H9 (cell line): Measurements from ENCODE around the gene PI16. TPM values are rescaled to one million over a fixed set of nuclear protein-coding genes. Genes with fewer than 3 reads are reported as not detected.

ENCODE experiments used
- DNase-seq: peaks from one replicate; pipeline ENCODE4 v3.0.0-alpha.2; 2017
- H2AFZ ChIP-seq: one replicate; pipeline ENCODE4 v1.6.1; 2013; ENCODE audit warnings: mild to moderate bottlenecking, low read length, control low read depth, moderate library complexity
- H2AK5ac ChIP-seq: 2 replicates; pipeline ENCODE4 v1.6.1; 2013; ENCODE audit warnings: low read length, control low read depth, mixed read lengths; ENCODE audit not compliant: insufficient read length
- H2BK120ac ChIP-seq: one replicate; pipeline ENCODE4 v1.6.1; 2013; ENCODE audit warnings: low read depth, mild to moderate bottlenecking, low read length, control low read depth, inconsistent platforms; ENCODE audit not compliant: poor library complexity, severe bottlenecking
- H2BK12ac ChIP-seq: 2 replicates; pipeline ENCODE4 v1.6.1; 2013; ENCODE audit warnings: low read length, control low read depth, mixed read lengths, low read depth; ENCODE audit not compliant: insufficient read length
- H2BK15ac ChIP-seq: 2 replicates; pipeline ENCODE4 v1.6.1; 2013; ENCODE audit warnings: low read depth, low read length, control low read depth
- H2BK20ac ChIP-seq: one replicate; pipeline ENCODE4 v1.6.1; 2013; ENCODE audit warnings: low read depth, mild to moderate bottlenecking, low read length, control low read depth, inconsistent platforms; ENCODE audit not compliant: poor library complexity, severe bottlenecking
- H2BK5ac ChIP-seq: 2 replicates; pipeline ENCODE4 v1.6.1; 2013; ENCODE audit warnings: low read length, control low read depth, mixed read lengths; ENCODE audit not compliant: insufficient read length
- H3K14ac ChIP-seq: 2 replicates; pipeline ENCODE4 v1.6.1; 2013; ENCODE audit warnings: low read length, control low read depth; ENCODE audit not compliant: insufficient read depth
- H3K18ac ChIP-seq: 2 replicates; pipeline ENCODE4 v1.6.1; 2013; ENCODE audit warnings: low read depth, mild to moderate bottlenecking, mixed read lengths, low read length, control low read depth; ENCODE audit not compliant: insufficient read length
- H3K23ac ChIP-seq: 2 replicates; pipeline ENCODE4 v1.6.1; 2013; ENCODE audit warnings: low read length, control low read depth, mixed read lengths, low read depth; ENCODE audit not compliant: insufficient read length
- H3K23me2 ChIP-seq: 2 replicates; pipeline ENCODE4 v1.6.1; 2013; ENCODE audit warnings: low read depth, mild to moderate bottlenecking, mixed read lengths, low read length, control low read depth; ENCODE audit not compliant: insufficient read length, poor library complexity, severe bottlenecking
- H3K27ac ChIP-seq: 2 replicates; pipeline ENCODE4 v1.5.1; 2013; ENCODE audit warnings: low read length, control low read depth, mixed read lengths, low read depth; ENCODE audit not compliant: insufficient read length
- H3K27me3 ChIP-seq: 2 replicates; pipeline ENCODE4 v1.6.1; 2013; ENCODE audit warnings: low read length, control low read depth, inconsistent platforms; ENCODE audit not compliant: insufficient read depth
- H3K4ac ChIP-seq: 2 replicates; pipeline ENCODE4 v1.6.1; 2013; ENCODE audit warnings: low read depth, mild to moderate bottlenecking, control low read depth, inconsistent platforms, low read length, moderate library complexity
- H3K4me1 ChIP-seq: 2 replicates; pipeline ENCODE4 v1.6.1; 2013; ENCODE audit warnings: low read length, control low read depth, inconsistent platforms; ENCODE audit not compliant: insufficient read depth
- H3K4me2 ChIP-seq: 2 replicates; pipeline ENCODE4 v1.6.1; 2013; ENCODE audit warnings: low read length, control low read depth, mixed read lengths; ENCODE audit not compliant: insufficient read length, insufficient read depth
- H3K56ac ChIP-seq: 2 replicates; pipeline ENCODE4 v1.6.1; 2013; ENCODE audit warnings: low read depth, mild to moderate bottlenecking, mixed read lengths, low read length, control low read depth; ENCODE audit not compliant: insufficient read length
- H3K79me1 ChIP-seq: 2 replicates; pipeline ENCODE4 v1.6.1; 2013; ENCODE audit warnings: low read depth, mild to moderate bottlenecking, moderate library complexity, low read length, control low read depth, inconsistent platforms; ENCODE audit not compliant: insufficient read depth, poor library complexity, severe bottlenecking
- H3K79me2 ChIP-seq: 2 replicates; pipeline ENCODE4 v1.6.1; 2013; ENCODE audit warnings: low read length, control low read depth, inconsistent platforms; ENCODE audit not compliant: insufficient read depth
- H3K9ac ChIP-seq: 2 replicates; pipeline ENCODE4 v1.6.1; 2013; ENCODE audit warnings: low read length, control low read depth, mixed read lengths; ENCODE audit not compliant: insufficient read length; ENCODE audit errors: extremely low read depth
- H3K9me3 ChIP-seq: one replicate; pipeline ENCODE4 v1.6.1; 2013; ENCODE audit warnings: low read depth, low read length, inconsistent platforms; ENCODE audit not compliant: control insufficient read depth
- H3T11ph ChIP-seq: one replicate; pipeline ENCODE4 v1.6.1; 2013; ENCODE audit warnings: mild to moderate bottlenecking, low read length, control low read depth, inconsistent platforms
- H4K20me1 ChIP-seq: one replicate; pipeline ENCODE4 v1.6.1; 2013; ENCODE audit not compliant: control insufficient read depth, insufficient read length, insufficient read depth
- H4K5ac ChIP-seq: 2 replicates; pipeline ENCODE4 v1.6.1; 2013; ENCODE audit warnings: low read depth, mild to moderate bottlenecking, mixed read lengths, low read length, control low read depth; ENCODE audit not compliant: insufficient read length
- H4K8ac ChIP-seq: replicated peaks from 2 replicates; pipeline ENCODE4 v1.6.1; 2013; ENCODE audit warnings: low read length, control low read depth, mixed read lengths, low read depth; ENCODE audit not compliant: insufficient read length
- H4K91ac ChIP-seq: 2 replicates; pipeline ENCODE4 v1.6.1; 2013; ENCODE audit warnings: low read depth, mild to moderate bottlenecking, moderate library complexity, mixed read lengths, low read length, control low read depth; ENCODE audit not compliant: insufficient read length
- H3K27ac Mint-ChIP-seq, 3 experiments: 2 replicates in 2 of 3; 3 replicates in 1 of 3; pipeline ENCODE4 v1.8.0; 2020 to 2021; ENCODE audit warnings: mixed read lengths in 3 of 3, mild to moderate bottlenecking in 1 of 3, moderate library complexity in 1 of 3
- H3K27me3 Mint-ChIP-seq: 2 replicates; pipeline ENCODE4 v1.8.0; 2021; ENCODE audit warnings: low read depth, mild to moderate bottlenecking, moderate library complexity, mixed read lengths
- H3K36me3 Mint-ChIP-seq, 3 experiments: 2 replicates in 2 of 3; 3 replicates in 1 of 3; pipeline ENCODE4 v1.8.0; 2020 to 2021; ENCODE audit warnings: low read depth in 3 of 3, mixed read lengths in 3 of 3; ENCODE audit not compliant: insufficient read depth in 1 of 3
- H3K4me1 Mint-ChIP-seq, 2 experiments: 2 replicates each; pipeline ENCODE4 v1.8.0; 2020; ENCODE audit warnings: mixed read lengths in 2 of 2
- H3K4me3 Mint-ChIP-seq, 2 experiments: 2 replicates in 1 of 2; 3 replicates in 1 of 2; pipeline ENCODE4 v1.8.0; 2020 to 2021; ENCODE audit warnings: mild to moderate bottlenecking in 2 of 2, mixed read lengths in 2 of 2, moderate library complexity in 1 of 2
- H3K9me3 Mint-ChIP-seq, 2 experiments: 2 replicates in 1 of 2; 3 replicates in 1 of 2; pipeline ENCODE4 v1.8.0; 2020; ENCODE audit warnings: mild to moderate bottlenecking in 2 of 2, mixed read lengths in 2 of 2, moderate library complexity in 1 of 2
- CTCF ChIP-seq: fragments of 200-600 bp; sonication (generic); conservative IDR thresholded peaks from 3 replicates; pipeline ENCODE4 v1.8.0; 2021; ENCODE audit warnings: antibody characterized with exemption, mild to moderate bottlenecking
- WGBS: extraction: QIAGEN DNeasy Blood & Tissue Kit; methylation state at CpG from one replicate; pipeline ENCODE4 v1.1.7; 2013; ENCODE audit warnings: missing lambda C conversion rate, low lambda C conversion rate, mixed read lengths; ENCODE audit not compliant: insufficient read length; ENCODE audit errors: extremely low coverage; 5-methylcytosine and 5-hydroxymethylcytosine counted together
- total RNA-seq: library from RNA; stranded (reverse); gene quantifications from 2 replicates; pipeline ENCODE4 v1.2.1, GENCODE V29; 2021

The PI16 gene
- total RNA-seq, 1 experiment from 2014 or later = not detected

GRCh38 chr6:36999061-36999750 is 44.7 kb downstream of the PI16 start:
- H3K27ac Mint-ChIP-seq = no peak overlapping the region; a peak in 1 of 7 replicates
- no peak overlapping the region for H3K23ac ChIP-seq
- H3K18ac ChIP-seq = no peak overlapping the region
- H3K9me3 ChIP-seq = no peaks in the 10 kb centered on the region
- no peak for DNase-seq
- H3K14ac ChIP-seq = no peak overlapping the region
- H3K56ac ChIP-seq = no peak overlapping the region
- no peaks in the 10 kb centered on the region; the same call in 1 of the 2 replicates for H3K4me1 ChIP-seq
- H3K27ac ChIP-seq = no peak overlapping the region
- no peak overlapping the region for H4K91ac ChIP-seq
- H3T11ph ChIP-seq = no peak overlapping the region
- no peaks in the 10 kb centered on the region for H3K79me1 ChIP-seq
- WGBS = no CpG with 5 or more reads among the region's 15 CpGs
- no peaks in the 10 kb centered on the region for H3K36me3 Mint-ChIP-seq
- no peaks in the 10 kb centered on the region for H3K23me2 ChIP-seq
- no peak overlapping the region for H2BK12ac ChIP-seq
- 0 out of 5 replicates have a peak overlapping the region, but pooled peaks of 1 of the 2 experiments have one; percentile 1 for H3K4me3 Mint-ChIP-seq
- no peak overlapping the region for H2AFZ ChIP-seq
- no peak overlapping the region for H2BK5ac ChIP-seq
- H2AK5ac ChIP-seq = no peak overlapping the region
- H2BK20ac ChIP-seq = no peak overlapping the region
- no peaks in the 10 kb centered on the region for H4K20me1 ChIP-seq
- H2BK15ac ChIP-seq = no peak overlapping the region
- peaks cover 6% of the 10 kb centered on the region for H3K27me3 Mint-ChIP-seq
- H3K9me3 Mint-ChIP-seq = no peaks in the 10 kb centered on the region
- no peak overlapping the region for H2BK120ac ChIP-seq
- H4K8ac ChIP-seq = no peak overlapping the region
- H3K4me2 ChIP-seq = no peak overlapping the region
- H3K27me3 ChIP-seq = no peaks in the 10 kb centered on the region
- no peak overlapping the region for H4K5ac ChIP-seq
- H3K79me2 ChIP-seq = no peaks in the 10 kb centered on the region
- no peak for TF ChIP-seq CTCF
- peaks cover 8 to 29% of the 10 kb centered on the region in 2 experiments; a peak in 3 of 4 replicates for H3K4me1 Mint-ChIP-seq
- no peak overlapping the region for H3K9ac ChIP-seq
- H3K4ac ChIP-seq = no peak overlapping the region
